Ureter (tissue), 1 donor: Measurements from ENCODE around the gene CYB5RL. TPM values are rescaled to one million over a fixed set of nuclear protein-coding genes. Genes with fewer than 3 reads are reported as not detected.
"Not testable (repeated sequence)": the region's sequence is repeated elsewhere in the genome, so short reads cannot be mapped to it uniquely, and the experiment has no call there.

ENCODE experiments used
- DNase-seq: peaks from one replicate; pipeline ENCODE4 v3.0.0-alpha.2; 2020; ENCODE audit warnings: low spot score
- total RNA-seq: library from RNA; stranded (reverse); gene quantifications from one replicate; pipeline ENCODE4 v1.2.4, GENCODE V29; 2023
- donor health status: DM: yes; HTN: yes; CAD: no.

Gene CYB5RL
- total RNA-seq, 1 donor from 2014 or later, result 6.7 TPM

DNA sequence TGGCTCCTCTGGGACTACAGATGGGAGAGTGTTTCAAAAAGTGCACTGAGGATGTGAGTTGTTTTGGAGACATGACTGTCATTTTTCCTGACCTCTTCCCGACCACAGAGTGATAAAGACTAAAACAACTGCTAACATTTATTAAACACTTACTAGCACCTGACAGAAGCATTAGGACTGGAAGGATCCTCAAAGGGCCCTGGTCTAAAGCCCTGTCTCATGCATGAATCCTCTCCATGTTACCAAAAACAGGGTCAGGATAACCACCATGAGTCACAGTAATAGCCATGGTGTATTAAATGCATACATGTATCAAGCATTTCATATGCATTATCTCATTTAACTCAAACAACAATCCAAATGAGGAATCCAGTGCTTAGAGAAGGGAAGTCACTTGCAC lies 11.5 kb downstream of the CYB5RL start:
- no peak for DNase-seq

DNA sequence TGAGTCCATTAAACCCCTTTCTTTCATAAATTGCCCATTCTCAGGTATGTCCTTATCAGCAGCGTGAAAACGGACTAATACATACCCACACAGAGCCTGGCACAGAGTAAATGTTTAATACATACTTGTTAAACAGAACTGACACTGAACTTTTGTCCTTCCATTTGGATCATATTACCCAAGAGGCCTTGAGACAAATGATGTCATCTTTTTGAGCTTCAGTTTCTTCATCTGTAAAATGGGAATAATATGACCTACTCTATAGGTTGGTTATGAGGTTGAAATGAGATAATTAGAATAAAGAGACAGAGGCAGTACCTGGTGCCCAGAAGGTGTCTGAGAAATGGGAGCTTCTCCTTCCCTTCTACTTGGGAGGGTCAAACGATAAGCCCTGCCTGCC lies 13.8 kb downstream of the CYB5RL start:
- DNase-seq, result no peak

DNA sequence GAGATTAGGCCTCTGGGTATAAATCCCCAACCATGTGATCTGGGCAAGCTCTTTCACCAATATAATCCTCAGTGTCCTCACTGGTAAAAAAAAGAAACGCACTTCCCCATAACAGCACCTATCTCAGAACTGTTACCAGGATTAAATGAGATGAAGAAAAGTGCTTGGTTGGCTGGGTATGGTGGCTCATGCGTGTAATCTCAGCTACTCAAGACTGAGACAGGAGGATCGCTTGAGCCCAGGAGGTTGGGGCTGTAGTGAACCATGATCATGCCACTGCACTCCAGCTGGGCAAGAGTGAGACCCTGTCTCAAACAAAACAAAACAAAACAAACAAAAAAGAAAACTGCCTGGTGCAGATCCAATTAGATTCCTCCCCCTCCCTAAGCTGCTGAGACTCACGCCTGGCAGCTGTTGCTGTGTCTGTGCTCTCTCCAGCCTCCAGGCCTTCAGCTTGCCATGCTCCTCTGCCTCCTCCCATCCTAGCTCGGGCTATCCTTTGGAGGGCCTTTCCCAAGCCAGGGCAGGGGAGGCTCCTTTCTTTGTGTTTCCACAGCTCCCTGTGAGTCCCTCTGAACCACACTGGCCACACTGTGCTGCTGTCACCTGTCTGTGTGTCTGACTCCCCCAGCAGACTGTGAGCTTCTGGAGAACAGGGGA lies 19.0 kb downstream of the CYB5RL start:
- DNase-seq, result no peak

DNA sequence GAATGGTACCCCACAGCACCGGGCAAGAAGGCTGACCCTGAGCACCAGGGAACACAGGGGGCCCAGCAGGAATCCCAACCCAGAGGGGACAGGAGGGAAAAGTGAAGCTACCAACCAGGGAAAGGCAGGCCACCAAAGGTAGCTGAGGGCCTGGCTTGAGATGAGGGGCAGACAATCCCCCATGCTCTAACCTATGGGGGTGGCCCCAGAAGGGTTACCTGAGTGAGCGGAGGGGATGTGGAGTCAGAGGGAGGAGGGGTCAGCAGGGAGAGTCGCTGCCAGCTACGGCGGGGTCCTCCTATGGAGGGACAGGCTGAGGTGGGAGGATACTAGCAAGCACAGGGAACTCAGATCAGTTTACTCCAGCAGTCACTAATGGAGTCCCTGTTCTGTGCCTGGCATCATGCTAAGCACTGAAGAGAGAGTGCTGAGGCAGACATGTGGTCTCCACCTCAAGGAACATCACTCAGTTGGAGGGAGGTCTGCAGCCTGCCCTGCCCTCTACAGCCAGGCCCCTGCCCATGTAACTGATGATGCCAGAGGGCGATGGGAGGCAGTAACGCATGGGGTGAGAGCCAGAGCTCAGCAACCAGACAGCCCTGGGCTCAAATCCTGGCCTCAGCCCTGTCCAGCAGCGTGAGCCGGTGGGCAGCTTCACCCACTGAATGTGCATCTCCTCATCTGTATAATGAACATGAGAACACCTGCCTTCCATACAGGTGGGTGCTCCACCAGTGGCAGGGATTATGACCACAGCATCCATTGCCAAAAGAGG lies 21.3 kb downstream of the CYB5RL start:
- DNase-seq, result no peak

DNA sequence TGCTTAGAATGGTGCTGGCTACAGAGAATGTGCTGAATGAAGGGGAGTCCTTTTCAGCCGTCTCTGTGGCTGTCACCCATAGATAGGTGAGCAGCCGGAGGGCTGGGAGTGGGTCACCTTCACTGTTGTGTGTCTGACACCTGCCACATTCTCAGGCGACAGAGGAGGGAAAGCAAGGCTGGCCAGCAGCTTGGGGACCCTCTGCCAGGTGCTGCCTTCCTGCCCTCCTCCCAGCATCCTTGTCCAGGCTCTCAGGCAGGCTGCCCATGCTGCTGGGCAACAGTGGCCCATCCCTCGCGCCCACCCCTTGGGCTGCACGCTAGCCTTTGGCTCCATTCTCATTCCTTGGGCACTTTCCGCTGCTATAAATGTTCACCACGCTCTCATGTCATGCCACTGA lies 22.1 kb downstream of the CYB5RL start:
- no peak for DNase-seq

DNA sequence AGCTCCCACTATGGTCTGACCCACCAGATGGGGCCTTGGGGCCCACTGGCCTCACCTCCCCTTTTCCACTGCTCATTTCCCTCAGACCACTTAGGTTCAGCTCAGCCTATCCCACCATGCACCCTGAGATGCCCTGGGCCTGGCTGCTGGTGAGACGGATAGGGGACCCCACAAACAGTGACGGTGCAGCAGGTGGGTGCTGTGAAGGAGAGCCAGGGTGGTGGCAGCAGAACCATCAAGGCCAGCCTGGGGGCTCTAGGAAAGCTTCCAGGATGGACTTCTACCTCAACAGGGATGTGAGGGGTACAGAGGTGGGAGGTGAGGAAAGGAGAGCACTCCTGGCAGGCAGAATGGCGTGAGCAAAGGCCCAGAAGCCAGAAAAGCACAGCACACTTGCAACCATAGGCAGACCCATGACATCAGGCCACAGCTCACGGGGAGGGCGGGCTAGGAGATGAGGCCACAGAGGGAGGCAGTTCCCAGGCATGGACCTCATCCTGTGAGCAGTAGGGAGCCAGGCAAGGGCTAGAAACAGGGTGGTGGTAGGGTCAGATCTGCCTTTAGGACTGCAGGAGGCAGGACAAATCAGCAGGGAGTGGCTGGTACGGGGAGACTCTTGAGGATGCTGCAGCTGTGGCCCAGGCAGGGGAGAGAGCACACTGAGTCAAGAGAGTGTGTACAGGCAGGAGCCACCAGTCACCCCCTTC lies 23.1 kb downstream of the CYB5RL start:
- DNase-seq, result no peak

DNA sequence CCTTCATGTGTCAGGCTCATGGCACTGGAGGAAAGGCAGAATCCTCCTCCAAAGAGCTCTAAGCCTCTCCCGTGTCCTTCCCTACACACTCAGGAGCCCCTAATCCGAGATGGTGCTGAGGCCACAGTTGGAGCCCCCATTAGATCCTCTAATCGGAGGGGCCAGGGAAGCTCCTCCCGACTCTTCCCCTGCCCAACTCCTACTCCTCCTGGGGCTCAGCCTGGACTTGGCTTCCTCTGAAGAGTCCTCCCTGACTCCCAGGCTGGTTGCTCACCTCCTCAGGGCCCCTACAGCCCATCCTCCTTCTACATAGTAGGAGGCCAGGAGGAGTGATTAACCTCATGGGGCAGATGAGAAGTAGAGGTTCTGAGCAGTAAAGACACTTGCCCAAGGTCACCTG lies 25.7 kb downstream of the CYB5RL start:
- no peak for DNase-seq

DNA sequence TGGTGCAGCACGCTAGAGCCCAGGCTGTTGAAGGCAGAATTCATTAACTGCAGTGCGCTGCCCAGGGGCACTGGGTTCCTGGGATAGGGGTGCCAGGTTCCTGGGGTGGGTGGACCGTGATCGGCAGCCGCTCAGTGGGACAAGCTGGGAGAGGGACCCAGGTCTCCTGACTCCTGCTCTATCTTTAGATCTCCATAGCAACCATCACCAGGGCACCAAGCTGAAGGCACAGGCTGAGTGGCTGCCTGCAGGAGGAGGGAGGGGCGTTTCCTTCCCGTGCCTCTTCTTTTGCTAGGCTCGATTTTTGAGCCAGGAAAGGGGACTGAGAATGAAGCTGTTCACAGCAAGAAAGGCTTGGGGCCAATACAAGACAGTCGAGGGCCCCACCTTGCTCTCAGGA lies 26.1 kb downstream of the CYB5RL start:
- no peak for DNase-seq

DNA sequence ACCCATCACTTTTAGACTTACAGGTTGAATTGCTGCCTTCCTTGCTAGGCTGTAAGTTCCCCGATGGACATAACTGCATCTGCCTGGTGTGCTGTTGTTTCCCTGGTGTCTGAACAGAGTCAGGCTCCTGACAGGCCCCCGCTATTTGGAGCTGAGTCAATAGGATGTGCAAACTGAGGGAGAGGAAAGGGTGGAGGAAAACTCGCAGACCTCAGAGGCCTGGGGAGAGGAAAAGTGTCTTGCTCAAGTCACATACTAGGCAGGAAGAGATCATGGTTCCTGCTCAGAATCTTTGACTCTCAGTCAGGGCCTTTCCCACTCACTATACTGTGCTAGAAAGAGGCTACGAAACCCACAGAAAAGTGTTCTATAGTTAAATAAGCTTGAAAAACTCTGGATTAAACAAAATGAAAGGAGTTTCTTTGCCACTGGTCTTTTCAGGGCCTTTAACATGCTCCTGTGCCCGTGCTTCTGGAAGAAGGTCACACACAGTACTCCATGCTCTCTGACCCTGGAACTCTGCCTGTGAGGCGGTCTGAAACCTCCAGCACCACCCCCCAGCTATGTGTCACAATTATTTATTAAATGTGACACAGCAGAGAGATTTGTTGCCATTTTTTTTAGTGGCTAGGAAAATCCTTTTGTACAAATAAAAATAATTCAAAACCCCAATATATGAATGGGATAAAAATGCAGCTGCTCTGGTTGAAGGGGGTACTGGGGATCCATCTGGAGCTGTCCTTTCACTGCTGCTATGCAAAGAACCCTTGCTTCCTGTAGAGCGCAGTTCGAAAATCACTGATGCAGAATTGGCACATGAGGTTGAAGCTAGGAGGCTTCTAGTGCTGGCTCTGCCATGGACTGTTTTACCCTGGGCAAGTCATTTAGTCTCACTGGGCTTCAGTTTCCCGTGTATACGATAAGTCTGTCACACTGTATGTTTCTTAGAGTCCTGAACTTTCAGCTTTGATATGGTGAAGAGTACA lies 26.9 kb downstream of the CYB5RL start:
- no peak for DNase-seq

DNA sequence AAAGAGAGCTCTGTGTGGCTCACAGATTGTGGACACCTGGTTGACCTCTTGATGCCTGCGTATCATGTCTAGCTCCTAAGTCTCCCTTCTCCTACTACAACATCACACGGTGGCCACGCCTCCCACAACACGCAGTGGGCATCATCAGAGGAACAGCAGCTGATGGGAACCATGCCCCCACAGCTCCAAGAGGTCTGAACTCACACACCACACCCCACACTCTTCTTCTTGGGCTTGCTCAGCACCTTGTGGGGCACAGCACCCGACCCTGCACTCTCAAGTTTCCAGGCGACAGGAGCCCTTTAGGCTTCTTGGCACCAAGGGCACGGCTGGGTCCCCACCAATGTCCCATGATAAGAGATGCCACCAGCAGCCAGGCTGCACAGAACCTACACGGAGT lies 28.2 kb downstream of the CYB5RL start:
- DNase-seq, result no peak

DNA sequence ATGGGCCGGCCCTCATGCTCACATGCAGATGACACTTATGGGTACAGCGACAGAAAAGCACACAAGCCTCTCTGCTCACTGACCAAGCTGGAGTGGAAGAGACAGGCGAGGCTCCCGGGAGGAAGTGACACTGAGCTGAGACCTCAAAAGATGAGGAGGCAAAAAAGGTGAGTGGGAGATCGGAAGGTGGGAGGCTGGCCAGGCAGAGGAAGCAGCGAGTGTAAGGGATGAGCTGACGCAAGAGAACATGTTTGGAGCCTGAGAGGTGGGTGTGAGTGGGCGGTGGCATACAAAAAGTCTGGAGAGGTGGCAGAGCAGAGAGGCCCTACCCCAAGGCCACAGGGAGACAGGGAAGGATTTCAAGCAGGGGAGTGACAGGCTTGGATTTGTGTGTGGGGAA lies 28.8 kb downstream of the CYB5RL start:
- no peak for DNase-seq

DNA sequence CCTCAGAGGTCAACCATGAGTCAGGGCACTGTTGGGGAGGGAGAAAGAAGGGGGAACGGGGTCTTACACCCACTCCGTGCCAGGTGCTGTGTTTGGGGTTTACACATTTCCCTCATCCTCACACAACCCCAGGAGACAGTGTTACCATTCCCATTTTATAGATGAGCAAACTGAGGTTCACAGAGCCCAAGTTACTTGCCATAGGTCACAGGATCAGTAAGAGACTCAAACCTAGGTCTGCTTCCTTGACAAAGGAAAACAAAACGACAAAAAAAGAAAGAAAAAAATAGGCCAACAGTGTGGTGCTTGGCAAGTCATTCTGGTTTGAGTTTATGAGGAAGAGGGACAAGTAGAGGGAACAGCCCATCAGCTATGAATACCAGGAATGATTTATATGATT lies 30.8 kb downstream of the CYB5RL start:
- no peak for DNase-seq

DNA sequence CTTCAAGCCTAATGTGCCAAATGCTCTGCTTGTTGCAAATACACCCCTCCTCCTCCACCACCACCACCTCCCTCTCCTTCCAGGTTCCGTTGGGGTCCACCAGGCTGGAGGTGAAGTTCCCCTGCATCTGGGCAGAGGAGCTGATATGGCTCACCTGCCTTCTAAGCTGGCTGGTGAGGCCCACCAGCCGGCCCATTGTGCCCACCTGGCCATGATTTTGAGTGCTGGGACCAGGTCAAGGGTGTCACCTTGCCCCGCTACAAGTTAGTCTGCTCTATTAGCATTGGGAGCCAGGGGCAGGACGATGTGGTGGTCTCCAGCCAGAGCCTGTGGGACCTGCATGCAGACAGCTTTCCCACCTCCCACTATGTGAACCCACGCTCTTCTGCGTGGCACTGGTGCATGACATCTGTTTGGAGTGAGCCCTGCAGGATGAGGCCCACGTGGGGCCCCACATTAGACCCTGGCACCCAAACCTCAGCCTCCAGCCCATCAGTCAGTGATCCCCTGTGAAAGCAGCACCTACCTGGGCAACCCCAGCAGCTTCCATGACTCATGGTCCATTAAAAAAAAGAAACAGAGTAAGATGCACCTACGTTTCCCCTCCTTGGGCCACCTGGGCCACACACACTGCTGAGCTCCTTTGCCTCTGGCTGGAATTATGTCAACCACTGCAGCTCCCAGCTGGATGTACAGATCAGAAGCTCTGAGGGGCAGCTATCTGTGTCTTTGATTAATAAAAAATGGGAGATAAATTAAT lies 31.4 kb downstream of the CYB5RL start:
- no peak for DNase-seq

DNA sequence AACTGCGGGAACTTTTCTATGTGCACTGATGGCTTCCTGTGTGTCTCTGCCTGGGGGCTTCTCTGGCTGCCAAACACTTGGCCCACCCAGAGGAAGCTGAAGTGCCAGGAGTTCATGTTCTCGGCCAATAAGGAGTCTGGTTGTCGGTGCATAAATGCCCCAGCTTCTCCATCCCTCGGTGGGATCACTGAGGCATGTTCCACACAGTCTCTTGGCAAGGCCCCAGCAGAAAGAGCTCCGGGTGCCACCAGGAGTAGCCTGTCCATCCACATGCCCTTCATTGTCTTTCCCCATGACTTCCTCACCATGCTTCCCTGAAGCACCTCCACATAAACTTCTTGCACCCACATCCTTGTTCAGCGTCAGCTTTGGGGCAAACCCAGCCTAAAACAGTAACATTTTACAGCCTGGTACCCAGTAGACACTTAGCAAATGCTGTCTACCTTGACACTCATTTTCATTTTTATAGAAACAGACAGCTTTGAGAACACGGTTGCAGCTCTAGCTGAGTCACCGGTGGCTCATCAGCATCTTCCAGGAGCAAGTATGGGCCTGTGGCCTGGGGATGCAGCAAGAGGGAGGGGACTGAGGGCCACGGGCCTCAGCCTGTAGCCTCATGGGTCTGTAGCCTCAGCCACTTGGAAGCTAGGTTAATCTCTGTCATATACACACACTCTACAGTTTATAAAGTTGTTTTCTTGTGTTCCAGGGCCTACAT lies 32.2 kb downstream of the CYB5RL start:
- no peak for DNase-seq

DNA sequence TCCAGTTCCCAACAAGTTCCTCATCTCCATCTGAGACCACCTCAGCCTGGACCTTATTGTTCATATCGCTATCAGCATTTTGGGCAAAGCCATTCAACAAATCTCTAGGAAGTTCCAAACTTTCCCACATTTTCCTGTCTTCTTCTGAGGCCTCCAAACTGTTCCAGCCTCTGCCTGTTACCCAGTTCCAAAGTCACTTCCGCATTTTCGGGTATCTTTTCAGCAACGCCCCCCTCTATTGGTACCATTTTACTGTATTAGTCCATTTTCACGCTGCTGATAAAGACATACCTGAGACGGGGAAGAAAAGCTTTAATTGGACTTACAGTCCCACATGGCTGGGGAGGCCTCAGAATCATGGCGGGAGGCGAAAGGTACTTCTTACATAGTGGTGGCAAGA lies 33.5 kb downstream of the CYB5RL start:
- not testable (repeated sequence) for DNase-seq

DNA sequence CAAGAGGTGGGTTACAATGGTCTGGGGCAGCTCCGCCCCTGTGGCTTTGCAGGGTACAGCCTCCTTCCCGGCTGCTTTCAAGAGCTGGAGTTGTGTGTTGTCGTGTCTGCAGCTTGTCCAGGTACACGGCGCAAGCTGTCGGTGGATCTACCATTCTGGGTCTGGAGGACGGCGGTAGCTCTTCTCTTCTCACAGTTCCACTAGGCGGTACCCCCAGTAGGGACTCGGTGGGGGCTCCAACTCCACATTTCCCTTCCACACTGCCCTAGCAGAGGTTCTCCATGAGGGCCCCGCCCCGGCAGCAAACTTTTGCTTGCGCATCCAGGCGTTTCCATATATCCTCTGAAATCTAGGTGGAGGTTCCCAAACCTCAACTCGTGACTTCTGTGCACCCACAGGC lies 34.7 kb downstream of the CYB5RL start:
- DNase-seq, result no peak

DNA sequence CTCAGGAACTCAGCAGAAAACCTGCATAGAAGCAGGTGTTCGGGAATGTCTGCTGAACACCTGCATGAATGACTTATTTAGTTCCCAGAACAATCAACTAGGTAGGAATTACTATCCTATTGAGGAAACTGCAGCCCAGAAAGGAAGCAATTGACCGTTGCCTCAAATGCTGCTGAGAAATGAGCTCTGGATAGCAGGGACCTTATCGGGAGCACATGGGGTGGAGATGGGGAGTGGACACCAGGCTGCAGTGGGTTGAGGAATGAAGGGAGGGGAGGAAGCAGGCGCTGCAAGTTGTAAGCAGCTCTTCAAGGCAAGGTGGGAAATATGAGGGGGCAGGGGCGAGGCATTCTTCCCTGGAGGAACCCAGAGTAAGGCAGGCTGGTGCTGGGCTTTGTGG lies 36.3 kb downstream of the CYB5RL start:
- DNase-seq, result no peak

DNA sequence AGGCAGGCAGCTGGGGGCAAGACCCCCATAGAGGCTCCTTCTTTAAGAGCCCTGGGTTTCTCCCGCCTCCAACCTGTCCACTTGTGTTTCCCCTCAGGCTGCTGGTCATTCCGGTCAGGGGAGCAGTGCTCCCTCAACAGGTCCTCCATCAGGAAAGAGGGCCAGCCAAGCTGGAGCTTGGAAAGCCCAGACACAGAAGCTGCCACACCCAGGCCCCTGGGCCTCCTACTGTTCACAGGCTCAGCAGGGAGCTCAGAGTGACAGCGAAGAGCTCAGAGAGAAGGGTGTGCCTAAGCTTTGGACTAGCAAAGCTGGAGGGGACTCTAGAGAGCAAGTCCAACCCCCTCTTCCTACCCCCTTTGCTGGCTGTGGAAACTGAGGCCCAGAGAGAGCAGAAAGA lies 36.8 kb downstream of the CYB5RL start:
- no peak for DNase-seq

DNA sequence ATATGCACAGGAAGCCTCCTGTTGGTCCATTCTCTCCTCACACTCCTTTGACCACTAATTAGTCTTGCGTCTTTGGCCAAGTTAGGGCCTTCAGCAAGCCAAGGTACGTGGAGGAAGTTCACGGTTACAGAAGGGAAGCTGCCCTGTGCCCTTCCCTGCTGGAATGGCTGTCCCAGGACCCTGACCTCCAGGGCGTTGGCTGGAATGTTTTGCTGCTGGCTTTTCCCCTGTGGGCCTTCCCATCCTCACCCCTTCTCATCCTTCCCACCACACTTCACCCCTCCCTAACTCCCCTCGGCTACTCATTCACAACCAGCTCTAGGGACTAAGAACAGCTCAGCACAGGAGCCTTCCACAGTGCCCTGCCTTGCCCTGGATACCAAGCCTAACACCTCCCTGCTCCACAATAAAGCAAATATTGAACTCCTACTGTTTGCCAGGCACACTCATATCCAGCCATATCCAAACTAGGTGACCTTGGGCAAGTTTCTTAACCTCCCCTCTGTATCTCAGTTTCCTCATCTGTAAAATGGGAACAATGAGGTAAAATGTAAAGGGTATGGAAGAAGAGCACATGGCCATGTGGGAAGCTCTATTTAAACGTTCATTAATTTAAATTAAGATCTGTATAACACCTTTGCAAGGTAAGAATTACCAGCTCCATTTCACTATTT lies 38.2 kb downstream of the CYB5RL start:
- no peak for DNase-seq

DNA sequence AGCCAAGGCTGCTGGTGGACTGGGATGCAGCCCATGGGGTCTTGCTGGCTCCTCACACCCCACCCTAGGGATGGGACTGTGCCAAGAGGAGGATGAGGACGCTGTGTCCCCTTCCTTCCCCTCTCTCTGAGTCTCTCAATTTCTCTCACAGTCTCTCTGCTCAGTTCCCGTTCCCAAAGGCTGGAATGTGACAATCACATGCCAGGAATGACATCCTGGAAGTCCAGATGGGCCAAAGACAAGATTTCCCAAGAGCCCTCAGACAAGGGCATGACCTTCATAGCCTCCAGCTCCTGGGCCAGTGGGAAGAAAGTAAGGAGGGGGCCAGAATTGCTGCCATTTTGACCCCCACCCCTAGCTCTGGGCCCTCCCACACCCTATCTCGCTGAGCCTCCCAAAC lies 39.5 kb downstream of the CYB5RL start:
- DNase-seq, result no peak
